SK-MEL-5 (cell line): ENCODE measurements around the gene CUZD1. TPM values are rescaled to one million over a fixed set of nuclear protein-coding genes. Genes with fewer than 3 reads are reported as not detected.

Experiments used
- DNase-seq: peaks from one replicate; pipeline ENCODE4 v3.0.0-alpha.2; 2016; ENCODE audit warnings: low read depth, low spot score
- in situ Hi-C: cut with HindIII; loops from 2 replicates; pipeline ENCODE4 v1.10.0; 2016; ENCODE audit warnings: low sequenced_read_pairs, high pct_unique_total_duplicates, low pct_unique_long_range_greater_than_20kb
- total RNA-seq: library from RNA; depleted of rRNA; stranded (reverse); fragments of >200 nt; shearing (Covaris generic); gene quantifications from 2 replicates; pipeline ENCODE4 v1.2.3, GENCODE V29; 2014

Gene CUZD1
- total RNA-seq, 1 experiment from 2014 or later = 0.18 TPM

DNA sequence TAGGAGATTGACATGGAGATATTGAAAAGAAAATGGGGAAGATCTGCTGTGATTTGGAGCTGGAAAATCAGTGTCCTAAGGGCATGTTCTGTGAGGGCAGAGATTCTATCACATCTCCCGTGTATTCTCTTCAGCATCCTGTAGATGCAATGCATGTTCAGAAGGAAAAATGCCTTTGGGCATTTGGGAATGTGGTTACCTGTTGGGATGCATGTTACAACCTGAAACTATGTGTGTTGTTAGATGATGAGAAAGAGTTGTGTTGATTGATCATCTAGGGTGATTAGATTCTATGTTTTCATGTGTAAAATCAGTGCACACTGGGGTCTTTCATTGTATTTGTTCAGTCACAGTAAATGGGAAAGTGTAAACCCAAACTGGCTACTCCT lies 14.7 kb downstream of the CUZD1 start:
- no peak for DNase-seq
- in situ Hi-C loops = no loop called here

GRCh38 chr10:122830273-122830964 lies 15.2 kb downstream of the CUZD1 start:
- in situ Hi-C loops = no loop called here
- no peak for DNase-seq

DNA sequence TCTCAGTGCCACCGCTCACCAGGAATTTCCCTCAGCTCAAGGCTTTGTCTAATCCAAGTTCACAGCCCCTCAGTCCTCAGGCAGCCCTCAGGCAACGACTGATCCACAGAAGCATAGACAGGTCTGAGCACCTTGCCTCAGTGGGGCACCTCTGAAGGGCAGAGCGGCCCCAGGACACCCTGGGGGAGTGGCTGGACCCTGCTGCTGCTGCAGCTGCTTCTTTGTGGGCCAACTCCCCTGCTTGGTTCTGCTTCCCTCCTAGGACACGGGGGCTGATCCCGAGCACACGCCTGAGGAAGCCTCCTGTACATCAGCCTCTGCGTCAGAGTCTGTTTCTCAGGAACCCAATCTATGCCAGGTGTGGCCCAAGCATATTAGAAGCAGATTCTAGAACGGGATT lies 16.2 kb downstream of the CUZD1 start:
- in situ Hi-C loops = no loop called here
- no peak for DNase-seq

DNA sequence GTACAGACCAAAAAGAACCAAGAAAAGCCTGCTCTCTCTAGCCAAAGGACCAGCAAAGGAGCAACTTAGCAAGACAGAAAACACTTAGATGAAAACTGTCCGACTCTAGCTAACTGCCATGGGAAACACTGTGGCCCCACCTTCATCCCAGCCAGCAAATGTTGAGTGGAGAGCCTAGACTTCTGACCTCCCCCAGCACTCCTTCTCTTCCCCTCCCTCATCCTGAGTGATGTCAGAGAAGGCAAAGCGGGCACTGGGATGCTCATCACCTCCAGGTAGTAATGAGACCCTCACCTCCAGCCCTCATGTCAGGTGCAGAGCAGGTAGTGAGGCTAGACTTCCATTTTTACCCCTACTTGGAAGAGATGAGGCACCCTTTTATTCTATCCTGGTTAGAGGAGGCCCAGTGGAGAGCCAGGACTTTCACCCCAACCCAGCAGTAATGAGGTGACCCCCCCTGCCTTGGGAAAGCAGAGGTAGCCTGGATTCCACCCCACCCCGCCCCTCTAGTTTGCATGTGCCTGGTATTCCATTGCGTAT lies 16.9 kb downstream of the CUZD1 start:
- in situ Hi-C loops = no loop called here

GRCh38 chr10:122827302-122827701 lies 18.4 kb downstream of the CUZD1 start:
- in situ Hi-C loops = no loop called here
- no peak for DNase-seq

More for the DNA sequence above, 16.9 kb downstream of the CUZD1 start:
- DNase-seq = no peak

- in situ Hi-C loops = no loop called here
- no peak for DNase-seq
Measured at GRCh38 chr10:122822973-122823690, 22.5 kb downstream of the CUZD1 start.

DNA sequence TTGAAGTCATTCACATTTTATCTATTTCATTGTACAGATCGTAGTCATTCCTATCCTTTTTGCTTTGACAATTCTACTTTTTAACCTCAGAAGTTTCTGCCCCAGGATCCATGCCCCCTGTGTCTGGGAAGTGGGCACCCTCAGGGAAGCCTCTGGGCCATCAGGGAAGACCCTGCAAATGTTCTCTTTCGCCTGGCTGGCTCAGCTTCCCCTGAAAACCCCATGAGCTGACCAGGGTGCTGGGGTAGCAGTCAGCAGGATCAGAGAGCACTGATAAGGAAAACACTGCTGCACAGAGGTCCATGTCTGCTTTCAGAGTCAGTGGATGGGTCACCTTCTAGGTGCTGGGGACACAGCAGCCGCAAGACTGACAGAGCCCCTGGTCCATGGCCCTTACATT lies 23.8 kb downstream of the CUZD1 start:
- in situ Hi-C loops = no loop called here
- no peak for DNase-seq

- no peak for DNase-seq
- in situ Hi-C loops = no loop called here
Measured at GRCh38 chr10:122815458-122815857, 30.2 kb downstream of the CUZD1 start.

DNA sequence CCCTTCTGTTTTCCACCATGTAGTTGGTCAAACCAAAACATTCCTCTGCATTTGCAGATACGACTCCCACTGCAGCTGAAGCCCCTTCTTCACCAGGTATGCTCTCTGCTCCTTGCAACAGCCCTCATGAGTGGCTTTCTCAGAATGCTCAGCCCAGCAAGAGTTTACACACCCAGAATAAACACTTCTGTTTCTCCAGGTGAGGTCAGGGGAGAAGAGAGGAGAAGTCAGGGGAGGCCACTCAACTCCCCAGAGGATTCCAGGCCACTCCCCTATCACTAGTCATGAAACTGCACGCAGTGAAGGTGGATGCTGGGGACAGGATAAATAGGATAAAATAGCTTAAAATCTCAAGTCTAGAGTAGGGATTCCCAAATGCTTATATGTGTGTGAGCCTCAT lies 31.2 kb downstream of the CUZD1 start:
- no peak for DNase-seq
- in situ Hi-C loops = no loop called here

GRCh38 chr10:122812751-122813150 lies 32.9 kb downstream of the CUZD1 start:
- in situ Hi-C loops = no loop called here
- DNase-seq = no peak

- in situ Hi-C loops = no loop called here
- no peak for DNase-seq
Measured at GRCh38 chr10:122802282-122802681, 43.4 kb downstream of the CUZD1 start.

DNA sequence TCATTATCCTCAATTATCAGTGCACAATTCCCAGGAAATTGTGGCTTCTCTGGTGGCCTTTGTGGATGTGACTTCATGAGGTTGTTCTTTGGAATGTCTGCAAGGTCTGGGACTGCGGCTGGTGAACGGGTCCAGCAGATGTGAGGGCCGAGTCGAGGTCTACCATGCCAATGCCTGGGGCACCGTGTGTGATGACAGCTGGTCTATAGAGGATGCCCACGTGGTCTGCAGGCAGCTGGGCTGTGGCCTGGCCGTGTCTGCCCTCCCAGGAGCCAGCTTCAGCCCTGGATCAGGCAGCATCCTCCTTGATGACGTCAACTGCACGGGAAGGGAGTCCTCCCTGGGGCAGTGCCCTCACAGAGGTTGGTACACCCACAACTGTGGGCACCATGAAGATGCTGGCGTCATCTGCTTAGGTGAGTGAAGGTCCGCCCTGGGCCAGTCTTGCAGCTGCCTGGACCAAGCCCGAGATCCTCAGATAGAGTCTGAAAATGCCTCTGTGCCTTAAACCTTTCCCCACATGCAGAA lies 46.9 kb downstream of the CUZD1 start:
- in situ Hi-C loops = no loop called here

DNA sequence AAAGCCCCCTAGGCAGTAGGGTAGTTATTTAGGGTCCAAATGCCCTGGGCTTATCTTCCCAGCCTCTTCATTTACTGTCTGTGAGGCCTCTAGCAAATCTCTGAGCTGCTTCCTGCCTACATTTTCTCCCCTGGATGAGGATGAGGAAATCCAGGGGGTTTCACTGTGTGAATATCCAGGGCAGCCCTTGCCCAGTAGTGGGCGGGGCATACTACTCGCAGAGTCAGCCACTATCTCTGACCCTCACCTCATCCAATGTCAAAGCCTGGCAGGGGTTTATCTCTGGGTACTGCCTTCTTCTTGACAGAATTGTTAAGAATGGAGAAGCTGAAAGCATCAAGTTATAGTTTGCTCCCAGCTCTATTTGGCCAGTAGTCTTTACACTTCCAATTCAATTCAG lies 48.9 kb downstream of the CUZD1 start:
- in situ Hi-C loops = no loop called here
- DNase-seq = no peak

More for the DNA sequence above, 46.9 kb downstream of the CUZD1 start:
- no peak for DNase-seq

DNA sequence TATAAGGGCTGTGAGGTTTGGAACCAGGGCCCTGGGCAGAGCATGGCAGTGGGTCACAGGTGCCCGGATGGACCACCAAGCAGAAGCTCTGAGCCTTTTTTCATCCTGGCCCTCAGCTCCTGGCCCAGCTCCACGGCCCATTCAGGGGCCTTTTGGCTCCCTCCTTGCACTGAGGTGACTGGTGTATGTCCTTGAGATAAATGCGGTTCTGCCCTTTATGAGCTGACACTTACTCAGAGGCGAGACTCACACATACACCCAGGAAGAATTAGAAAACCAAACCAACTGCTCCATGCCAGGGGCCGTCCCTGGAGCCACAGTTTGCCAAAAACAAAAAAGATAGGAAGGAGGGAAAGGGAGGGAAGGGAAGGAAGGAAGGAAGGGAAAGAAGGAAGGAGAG lies 49.7 kb downstream of the CUZD1 start:
- in situ Hi-C loops = no loop called here
- no peak for DNase-seq

DNA sequence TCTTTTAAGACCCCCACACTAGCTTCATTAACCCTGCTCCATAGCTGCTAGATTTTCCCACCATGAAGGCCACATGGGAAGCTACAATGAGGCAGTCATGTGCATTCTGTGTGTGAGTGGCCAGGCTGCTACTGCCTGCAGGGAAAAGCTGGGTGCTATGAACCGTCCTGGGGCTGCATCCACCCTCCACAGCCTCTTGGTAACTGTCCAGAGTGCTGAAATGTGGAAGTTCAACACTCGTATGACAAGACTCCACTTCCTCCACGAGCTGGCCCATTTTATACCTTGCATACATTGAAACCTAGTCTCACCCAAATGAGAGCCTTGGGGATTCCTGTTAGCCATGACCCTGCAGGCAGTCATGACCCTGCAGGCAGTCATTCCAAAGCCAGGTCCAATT lies 59.4 kb downstream of the CUZD1 start:
- in situ Hi-C loops = no loop called here

DNA sequence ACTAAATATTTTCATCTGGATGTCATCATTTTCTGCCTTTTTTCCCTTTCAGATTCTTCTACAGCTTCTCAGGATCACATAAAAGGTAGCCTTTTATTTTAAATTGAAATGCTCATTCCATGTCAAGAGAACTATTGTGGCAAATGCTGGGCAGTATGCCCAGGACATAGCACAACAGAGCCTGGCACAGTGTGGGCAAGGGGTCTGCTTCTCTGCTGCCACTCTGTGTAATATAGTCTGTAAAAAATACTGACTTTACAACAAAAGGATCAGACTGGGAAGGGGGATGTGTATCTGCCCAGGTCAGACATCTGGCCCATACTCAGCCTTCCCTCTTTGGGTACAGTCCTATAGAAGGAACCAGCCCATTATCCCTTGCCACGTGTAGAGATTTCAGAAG lies 62.7 kb downstream of the CUZD1 start:
- no peak for DNase-seq

More for the DNA sequence above, 59.4 kb downstream of the CUZD1 start:
- no peak for DNase-seq

More for the DNA sequence above, 62.7 kb downstream of the CUZD1 start:
- in situ Hi-C loops = no loop called here
